Uterine smooth muscle cell (primary cell): ENCODE measurements around the gene TIGAR. TPM values are rescaled to one million over a fixed set of nuclear protein-coding genes. Genes with fewer than 3 reads are reported as not detected.

ENCODE experiments used
- total RNA-seq: library from RNA; depleted of rRNA; stranded (reverse); fragments of >200 nt; gene quantifications from 2 replicates; pipeline ENCODE4 v1.2.3, GENCODE V29; 2014

The TIGAR gene
- total RNA-seq = 5.5 and 10.4 TPM in 2 replicates

GRCh38 chr12:4320853-4321701, at the start of gene TIGAR:
Gene TIGAR (plus strand): TSS chr12:4321213. CDS start chr12:4321272, 59 bp downstream.

GRCh38 chr12:4273652-4274395, 47.2 kb upstream of the TIGAR start, which contains the start of gene CCND2:
Gene CCND2 (plus strand): TSS chr12:4273762. CDS start chr12:4274041, 279 bp downstream.

GRCh38 chr12:4379405-4379804, 58.4 kb downstream of the TIGAR start, which contains the start of gene FGF23:
Gene FGF23 (minus strand): TSS chr12:4379712. CDS start chr12:4379582, 130 bp downstream.

Other genes with a start within 250 kb of the TIGAR start
- gene CCND2, start 47.5 kb upstream of the TIGAR start, total RNA-seq = 26.7 and 62.1 TPM in 2 replicates
- gene FGF23, start 58.5 kb downstream of the TIGAR start, total RNA-seq = not detected in 2 replicates
- gene FGF6, start 124.6 kb downstream of the TIGAR start, total RNA-seq = not detected in 2 replicates
- 10.6 and 41.9 TPM in 2 replicates for gene RAD51AP1, start 217.7 kb downstream of the TIGAR start, total RNA-seq
- 39.4 and 52.4 TPM in 2 replicates for gene DYRK4, start 241.0 kb downstream of the TIGAR start, total RNA-seq